Measurements from ENCODE around the gene INTS3. TPM values are rescaled to one million over a fixed set of nuclear protein-coding genes. Genes with fewer than 3 reads are reported as not detected.

INTS3 gene
- total and polyA plus RNA-seq, 2 of the 8 experiments (the other 6 are each of a cell fraction or from before 2014, with no cell fraction given) = 66.8 to 93.2 TPM

- TF ChIP-seq TAF1 (IDR thresholded peaks at IDR 0.05; ENCODE audit: low read depth, low read length) (no peak), NANOG (IDR thresholded peaks at IDR 0.05; ENCODE audit: insufficient read depth, low read depth, low read length, poor library complexity, severe bottlenecking) (no peak), SUZ12 (IDR thresholded peaks at IDR 0.05; ENCODE audit: low read length) (no peak), PHF8 (conservative IDR thresholded peaks at IDR 0.05; ENCODE audit: low read depth, low read length) (no peak), SIN3A (conservative IDR thresholded peaks at IDR 0.05 in 1 of 2, IDR thresholded peaks at IDR 0.05 in 1 of 2; ENCODE audit: low read depth in 1 of 2, low read length in 2 of 2) (no peak), POU5F1 (IDR thresholded peaks at IDR 0.05; ENCODE audit: low read depth, low read length) (no peak), CEBPB (IDR thresholded peaks at IDR 0.05; ENCODE audit: low read depth, low read length) (no peak), KDM5A (IDR thresholded peaks at IDR 0.05; ENCODE audit: low read length) (no peak)
Measured at GRCh38 chr1:153790313-153790965, 62.6 kb downstream of the INTS3 start (continued).

All from H1 (cell line).